HepG2 (cell line): ENCODE data around the gene AMOTL2. TPM values are rescaled to one million over a fixed set of nuclear protein-coding genes. Genes with fewer than 3 reads are reported as not detected.

Source experiments
- AHR ChIP-seq: IDR thresholded peaks from 2 replicates; pipeline ENCODE4 v1.6.1; 2018; ENCODE audit warnings: missing genetic modification reagents, missing compliant biosample characterization
- FLYWCH1 ChIP-seq: sonication (generic); formaldehyde crosslinking; IDR thresholded peaks from 2 replicates; pipeline ENCODE4 v1.8.1; 2023; ENCODE audit warnings: mild to moderate bottlenecking, missing genetic modification reagents
- HHEX ChIP-seq: IDR thresholded peaks from 2 replicates; pipeline ENCODE4 v1.6.1; 2016; ENCODE audit warnings: control low read depth
- HMG20A ChIP-seq: IDR thresholded peaks from 2 replicates; pipeline ENCODE4 v1.6.1; 2016; ENCODE audit warnings: borderline replicate concordance
- MXD4 ChIP-seq: IDR thresholded peaks from 2 replicates; pipeline ENCODE4 v1.6.1; 2016; ENCODE audit warnings: mild to moderate bottlenecking, missing biosample characterization, missing genetic modification reagents
- NCOA1 ChIP-seq: sonication (generic); formaldehyde crosslinking; IDR thresholded peaks from 2 replicates; pipeline ENCODE4 v1.9.0; 2021; ENCODE audit warnings: missing genetic modification reagents
- NR1H2 ChIP-seq: sonication (generic); formaldehyde crosslinking; IDR thresholded peaks from 2 replicates; pipeline ENCODE4 v1.8.1; 2022; ENCODE audit warnings: low read depth, missing genetic modification reagents, borderline replicate concordance
- PHF5A ChIP-seq: IDR thresholded peaks from one replicate; pipeline ENCODE4 v1.6.1; 2018; ENCODE audit warnings: low read depth, missing genetic modification reagents; ENCODE audit not compliant: unreplicated experiment
- SNAI1 ChIP-seq: sonication (generic); formaldehyde crosslinking; IDR thresholded peaks from 2 replicates; pipeline ENCODE4 v1.5.0; 2020; ENCODE audit warnings: mild to moderate bottlenecking, missing genetic modification reagents, borderline replicate concordance
- TBP ChIP-seq: sonication (generic); formaldehyde crosslinking; IDR thresholded peaks from 2 replicates; pipeline ENCODE4 v1.5.0; 2020; ENCODE audit warnings: missing genetic modification reagents
- ZFP1 ChIP-seq: IDR thresholded peaks from 2 replicates; pipeline ENCODE4 v1.6.1; 2016
- ZNF263 ChIP-seq: sonication (generic); formaldehyde crosslinking; IDR thresholded peaks from 2 replicates; pipeline ENCODE4 v1.4.0; 2020; ENCODE audit warnings: missing genetic modification reagents
- ZNF280B ChIP-seq: sonication (generic); formaldehyde crosslinking; IDR thresholded peaks from 2 replicates; pipeline ENCODE4 v1.5.0; 2020; ENCODE audit warnings: missing genetic modification reagents, mild to moderate bottlenecking, borderline replicate concordance
- ZNF460 ChIP-seq: sonication (generic); formaldehyde crosslinking; IDR thresholded peaks from 2 replicates; pipeline ENCODE4 v1.5.1; 2020; ENCODE audit warnings: missing genetic modification reagents, mild to moderate bottlenecking, borderline replicate concordance
- ZNF503 ChIP-seq: sonication (generic); formaldehyde crosslinking; IDR thresholded peaks from 2 replicates; pipeline ENCODE4 v1.4.0; 2020; ENCODE audit warnings: missing genetic modification reagents
- ZNF577 ChIP-seq: sonication (generic); formaldehyde crosslinking; IDR thresholded peaks from 2 replicates; pipeline ENCODE4 v1.4.0; 2020; ENCODE audit warnings: mild to moderate bottlenecking, low read depth, missing genetic modification reagents, borderline replicate concordance
- ZNF660 ChIP-seq: sonication (generic); formaldehyde crosslinking; IDR thresholded peaks from 2 replicates; pipeline ENCODE4 v1.5.1; 2020; ENCODE audit warnings: mild to moderate bottlenecking, low read depth, missing genetic modification reagents, borderline replicate concordance
- polyA plus RNA-seq, 8 experiments: library from polyadenylated mRNA; depleted of rRNA in 3 of 8; stranded (reverse) in 7 of 8; unstranded in 1 of 8; fragments of >200 nt; fragmentation: Illumina TruSeq in 4 of 8; extraction: Trizol in 4 of 8; gene quantifications; 2 replicates each; pipeline versions ENCODE4 v1.2.1 to v1.2.3, GENCODE V29; 2011 to 2016; ENCODE audit warnings: low read depth in 4 of 8, missing spikeins in 1 of 8, mixed read lengths in 1 of 8; ENCODE audit not compliant: insufficient read depth in 1 of 8
- total RNA-seq, 5 experiments: library from RNA; depleted of rRNA; stranded (reverse); fragments of >200 nt; fragmentation: Illumina TruSeq; extraction: Trizol; gene quantifications; 2 replicates each; pipeline ENCODE4 v1.2.3, GENCODE V29; 2016; ENCODE audit warnings: low read depth in 1 of 5
- TF ChIP-seq, protein P1 (sequence below): sonication (generic); formaldehyde crosslinking; IDR thresholded peaks from 2 replicates; pipeline ENCODE4 v1.4.0; 2020; ENCODE audit warnings: low read depth, mild to moderate bottlenecking, missing genetic modification reagents
- TF ChIP-seq, protein P2 (sequence below): sonication (generic); formaldehyde crosslinking; IDR thresholded peaks from 2 replicates; pipeline ENCODE4 v1.5.1; 2020; ENCODE audit warnings: mild to moderate bottlenecking, moderate library complexity, missing genetic modification reagents

The AMOTL2 gene
- total and polyA plus RNA-seq, 2 of the 13 experiments (the other 11 are each of a cell fraction or from before 2014, with no cell fraction given) = 17.3 to 18.5 TPM

DNA sequence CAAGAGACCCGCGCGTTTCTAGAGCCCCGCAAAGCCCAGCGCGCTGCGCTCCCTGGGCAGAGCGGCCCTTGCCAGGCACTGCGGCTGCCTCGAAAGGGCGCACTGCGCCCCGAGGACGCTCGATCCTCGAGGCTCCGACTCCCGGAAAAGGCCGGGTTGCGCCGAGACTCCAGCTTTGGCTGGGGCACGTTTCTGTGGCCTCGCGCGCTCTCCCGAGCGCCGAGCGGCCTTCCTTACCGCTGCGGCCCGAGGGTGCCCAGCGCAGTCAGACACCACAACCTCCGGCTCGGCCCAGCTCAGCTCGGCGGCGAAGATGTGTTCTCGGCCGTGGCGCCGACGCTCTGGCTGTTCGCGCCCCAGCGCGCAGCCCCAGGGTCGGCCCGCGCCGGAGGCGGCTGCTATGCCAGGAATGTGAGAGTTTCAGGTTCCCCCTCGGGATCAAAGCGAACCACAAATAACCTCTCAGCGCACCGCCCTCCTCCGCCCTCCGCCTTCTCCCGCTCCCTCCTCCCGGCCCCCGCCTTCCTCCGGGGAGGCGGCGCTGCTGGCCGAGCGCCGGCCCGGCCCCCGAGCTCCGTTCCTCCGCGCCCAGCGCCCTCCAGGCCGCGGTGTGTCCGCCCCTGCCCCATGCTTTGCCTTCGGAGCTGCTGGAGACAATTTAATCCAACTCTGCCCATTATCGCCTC lies at the start of gene AMOTL2 (continued):
- TF ChIP-seq HMG20A (CRISPR knock-in tag) (peak; percentile 77; the same call in 1 of the 2 replicates), ZFP1 (CRISPR knock-in tag) (0 out of 2 replicates have a peak, but pooled peaks have one; percentile 57), ZNF460 (no peak), SNAI1 (CRISPR knock-in tag) (0 out of 2 replicates have a peak, but pooled peaks have one; percentile 9), ZNF503 (CRISPR knock-in tag) (peak; percentile 91), FLYWCH1 (CRISPR knock-in tag) (no peak), PHF5A (CRISPR knock-in tag) (peak; percentile 22), NR1H2 (CRISPR knock-in tag) (no peak), NCOA1 (CRISPR knock-in tag) (peak; percentile 73; the same call in 1 of the 2 replicates), AHR (CRISPR knock-in tag) (peak; percentile 86; the same call in 1 of the 2 replicates), HHEX (CRISPR knock-in tag) (no peak), TBP (0 out of 2 replicates have a peak, but pooled peaks have one; percentile 60), ZNF577 (CRISPR knock-in tag) (no peak), ZNF280B (0 out of 2 replicates have a peak, but pooled peaks have one; percentile 17), ZNF263 (CRISPR knock-in tag) (peak; percentile 79), MXD4 (CRISPR knock-in tag) (no peak), ZNF660 (CRISPR knock-in tag) (no peak)
- TF ChIP-seq, protein P1, sequence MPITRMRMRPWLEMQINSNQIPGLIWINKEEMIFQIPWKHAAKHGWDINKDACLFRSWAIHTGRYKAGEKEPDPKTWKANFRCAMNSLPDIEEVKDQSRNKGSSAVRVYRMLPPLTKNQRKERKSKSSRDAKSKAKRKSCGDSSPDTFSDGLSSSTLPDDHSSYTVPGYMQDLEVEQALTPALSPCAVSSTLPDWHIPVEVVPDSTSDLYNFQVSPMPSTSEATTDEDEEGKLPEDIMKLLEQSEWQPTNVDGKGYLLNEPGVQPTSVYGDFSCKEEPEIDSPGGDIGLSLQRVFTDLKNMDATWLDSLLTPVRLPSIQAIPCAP (CRISPR knock-in tag) = 0 out of 2 replicates have a peak, but pooled peaks have one; percentile 51
- TF ChIP-seq, protein P2, sequence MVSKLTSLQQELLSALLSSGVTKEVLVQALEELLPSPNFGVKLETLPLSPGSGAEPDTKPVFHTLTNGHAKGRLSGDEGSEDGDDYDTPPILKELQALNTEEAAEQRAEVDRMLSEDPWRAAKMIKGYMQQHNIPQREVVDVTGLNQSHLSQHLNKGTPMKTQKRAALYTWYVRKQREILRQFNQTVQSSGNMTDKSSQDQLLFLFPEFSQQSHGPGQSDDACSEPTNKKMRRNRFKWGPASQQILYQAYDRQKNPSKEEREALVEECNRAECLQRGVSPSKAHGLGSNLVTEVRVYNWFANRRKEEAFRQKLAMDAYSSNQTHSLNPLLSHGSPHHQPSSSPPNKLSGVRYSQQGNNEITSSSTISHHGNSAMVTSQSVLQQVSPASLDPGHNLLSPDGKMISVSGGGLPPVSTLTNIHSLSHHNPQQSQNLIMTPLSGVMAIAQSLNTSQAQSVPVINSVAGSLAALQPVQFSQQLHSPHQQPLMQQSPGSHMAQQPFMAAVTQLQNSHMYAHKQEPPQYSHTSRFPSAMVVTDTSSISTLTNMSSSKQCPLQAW (CRISPR knock-in tag) = peak; percentile 65; the same call in 1 of the 2 replicates
